GM19455 (cell line): ENCODE results near the gene KCNJ13.
"Not testable (repeated sequence)": the region's sequence is repeated elsewhere in the genome, so short reads cannot be mapped to it uniquely, and the experiment has no call there.

ENCODE experiments used
- ATAC-seq: cut with Tn5 transposase; IDR thresholded peaks from one replicate; pipeline ENCODE4 v1.9.1; 2021; ENCODE audit not compliant: unreplicated experiment

KCNJ13 gene

DNA sequence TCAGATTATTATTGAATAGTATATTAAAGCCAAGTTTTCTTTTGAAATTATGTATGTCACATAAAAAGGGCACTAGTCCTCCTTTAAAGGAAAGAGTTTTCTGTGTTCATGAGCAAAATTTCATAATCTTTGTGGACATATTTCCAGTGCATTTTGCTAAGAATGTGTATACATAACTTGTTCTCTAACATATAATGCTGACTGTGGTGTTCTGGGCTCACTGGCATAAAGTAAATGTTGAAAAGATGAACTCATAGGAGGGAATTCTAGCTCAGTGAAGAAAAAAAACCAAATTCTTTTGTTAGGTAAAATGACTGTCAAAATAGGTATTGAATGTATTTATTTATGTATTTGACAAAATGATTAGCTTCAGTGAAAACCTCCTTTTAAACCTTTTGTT lies 6.2 kb downstream of the KCNJ13 start:
- no peak for ATAC-seq

DNA sequence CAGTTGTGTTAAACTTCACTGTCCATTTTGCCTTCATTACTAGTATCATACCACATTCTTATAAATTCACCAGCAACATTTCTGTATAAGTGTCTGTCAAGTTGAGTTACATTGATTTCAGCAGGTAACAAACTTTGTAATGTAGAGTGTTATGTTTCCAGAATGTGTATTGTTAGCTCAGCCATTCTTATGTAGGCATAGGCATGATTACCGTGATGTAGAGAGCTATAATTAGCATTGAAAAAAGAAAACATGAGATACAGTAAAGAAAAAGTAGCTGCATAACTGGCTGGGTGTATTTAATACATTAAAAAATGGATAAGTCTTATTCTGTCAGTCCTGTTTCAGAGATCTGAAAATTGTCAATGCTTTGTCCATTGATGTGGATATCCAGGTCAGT lies 8.5 kb downstream of the KCNJ13 start:
- no peak for ATAC-seq

DNA sequence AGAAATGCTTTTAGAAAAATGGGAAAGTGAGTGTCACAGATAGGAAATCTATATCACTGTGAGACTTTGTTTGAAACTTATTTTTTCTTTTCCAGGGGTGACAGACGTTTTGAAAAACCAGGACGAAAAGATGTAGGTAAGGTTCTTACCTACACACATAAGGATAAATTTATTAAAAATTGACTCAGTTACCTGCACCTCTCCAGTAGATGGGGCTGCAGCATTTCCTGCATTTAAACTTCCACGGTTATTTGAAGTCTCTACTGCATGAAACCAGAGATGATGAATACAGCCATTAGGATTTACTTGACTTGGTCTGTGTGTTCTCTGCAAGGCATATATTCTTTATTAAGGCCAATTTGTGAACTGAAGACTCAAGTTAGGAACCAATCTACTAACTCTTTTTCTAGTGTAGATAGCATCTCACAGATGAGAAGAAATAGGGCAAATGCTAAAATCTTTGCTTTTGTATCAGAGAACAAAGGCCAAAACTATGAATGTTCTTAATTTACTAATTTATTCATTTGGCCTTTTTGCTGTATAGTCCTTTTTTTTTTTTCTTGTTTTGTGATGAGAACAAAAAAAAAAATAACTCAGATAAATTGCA lies 15.0 kb downstream of the KCNJ13 start:
- ATAC-seq: no peak

DNA sequence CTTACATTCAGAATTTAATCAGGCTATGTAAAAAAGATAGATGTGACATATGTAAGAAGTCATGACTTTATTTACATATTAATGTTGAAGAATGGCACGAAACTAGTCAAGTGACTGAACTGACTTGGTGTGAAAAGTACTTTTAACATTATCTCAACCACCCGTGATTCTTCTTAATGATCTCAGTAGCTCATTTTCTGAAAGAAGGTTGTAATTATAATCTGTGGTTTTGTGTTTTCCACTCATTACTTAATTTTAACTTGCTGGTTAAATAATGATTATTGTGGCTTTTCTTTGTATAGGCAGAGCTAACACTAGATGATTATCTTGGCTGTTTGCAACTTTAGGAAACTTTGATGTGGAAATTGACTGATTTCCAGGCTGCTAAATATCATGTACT lies 18.5 kb downstream of the KCNJ13 start:
- no peak for ATAC-seq

DNA sequence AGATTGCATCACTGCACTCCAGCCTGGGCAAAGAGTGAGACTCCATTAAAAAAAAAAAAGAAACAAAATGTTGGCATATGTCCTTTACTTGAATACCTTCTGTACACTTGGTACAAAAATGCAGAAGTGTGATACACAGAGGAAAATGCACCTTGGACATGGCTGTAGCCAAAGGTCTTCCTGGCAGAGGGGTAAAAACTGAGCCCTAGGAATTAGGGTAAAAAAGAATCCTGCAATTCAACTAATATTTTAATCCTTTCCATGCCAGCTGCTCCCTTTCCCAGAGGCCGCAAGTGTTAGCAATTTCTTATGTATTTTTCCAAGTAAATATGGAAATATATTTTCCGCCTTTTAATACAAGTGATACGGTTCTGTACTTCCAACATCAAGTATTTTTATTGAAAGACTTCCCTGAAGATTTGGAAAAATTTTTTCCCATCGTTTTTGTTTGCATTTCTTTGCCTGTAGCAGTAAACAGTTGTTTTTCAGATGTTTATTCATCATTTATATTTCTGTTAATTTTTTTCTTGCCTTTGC lies 26.2 kb downstream of the KCNJ13 start:
- no peak for ATAC-seq

DNA sequence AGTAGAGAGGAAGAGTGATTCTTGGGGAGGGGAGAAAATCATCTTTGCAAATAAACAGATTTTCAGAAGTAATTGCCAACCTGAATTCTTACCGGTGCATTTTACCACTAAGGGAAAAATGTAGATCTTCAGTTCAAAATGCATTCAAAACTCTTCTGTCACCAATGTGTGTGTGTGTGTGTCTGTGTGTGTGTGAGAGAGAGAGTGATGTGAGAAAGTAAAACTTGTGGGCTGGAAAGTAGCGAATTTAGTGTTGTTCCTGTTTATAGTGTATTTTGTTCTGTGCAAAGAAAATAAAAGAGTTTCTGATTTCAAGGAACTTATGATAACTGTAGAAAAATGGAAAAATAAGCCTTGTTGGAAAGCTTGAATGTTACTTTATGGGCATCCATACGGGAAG lies 27.0 kb downstream of the KCNJ13 start:
- ATAC-seq: no peak

DNA sequence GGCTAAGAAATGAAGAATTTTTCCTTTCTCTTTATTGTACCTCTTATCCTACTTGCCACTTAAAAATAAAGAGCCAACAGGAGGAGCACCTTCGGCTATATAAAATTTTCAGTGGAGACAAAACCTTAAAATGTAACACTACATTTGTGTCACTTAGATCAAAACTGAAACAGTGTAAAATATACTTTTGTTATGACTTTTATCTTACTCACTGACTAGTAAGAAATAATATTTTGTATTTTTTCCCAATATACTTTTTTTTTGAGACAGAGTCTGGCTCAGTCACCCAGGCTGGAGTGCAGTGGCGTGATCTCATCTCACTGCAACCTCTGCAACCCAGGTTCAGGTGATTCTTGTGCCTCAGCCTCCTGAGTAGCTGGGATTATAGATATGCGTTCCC lies 28.3 kb downstream of the KCNJ13 start:
- no peak for ATAC-seq

DNA sequence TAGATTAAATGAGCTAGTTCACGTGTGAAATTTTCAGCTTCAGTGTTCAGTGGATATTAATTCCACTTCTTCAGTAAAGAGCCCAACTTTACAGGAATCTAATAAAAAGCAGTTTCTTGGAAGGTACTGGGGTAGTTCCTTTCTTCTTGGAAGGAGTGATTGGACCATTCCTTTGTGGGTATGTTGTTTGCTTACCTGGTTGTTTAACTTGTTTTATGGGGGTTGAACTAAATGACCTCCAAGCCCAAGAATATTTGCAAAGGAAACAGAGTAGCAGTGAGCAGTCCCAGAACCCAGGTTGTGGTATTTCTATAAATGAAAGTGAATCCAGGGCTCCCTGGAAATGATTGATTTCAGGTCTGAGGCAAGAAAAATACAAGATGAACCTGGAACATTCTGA lies 31.4 kb downstream of the KCNJ13 start:
- no peak for ATAC-seq

DNA sequence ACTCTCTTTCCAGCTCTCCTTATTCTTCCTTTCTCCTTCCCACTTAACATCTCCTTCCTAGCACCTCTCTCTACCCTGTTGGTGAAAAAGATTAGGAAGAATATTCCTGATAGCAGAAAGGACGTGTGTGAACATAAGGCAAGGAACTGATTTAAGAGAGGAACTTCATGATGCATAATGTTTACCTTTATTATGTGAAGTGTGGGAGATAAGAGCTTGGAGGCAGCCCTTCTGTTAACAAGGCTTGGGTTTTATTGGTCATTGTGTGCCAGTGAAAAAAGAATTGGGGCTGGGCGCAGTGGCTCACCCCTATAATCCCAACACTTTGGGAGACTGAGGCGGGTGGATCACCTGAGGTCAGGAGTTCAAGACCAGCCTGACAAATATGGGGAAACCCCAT lies 34.4 kb downstream of the KCNJ13 start:
- no peak for ATAC-seq

DNA sequence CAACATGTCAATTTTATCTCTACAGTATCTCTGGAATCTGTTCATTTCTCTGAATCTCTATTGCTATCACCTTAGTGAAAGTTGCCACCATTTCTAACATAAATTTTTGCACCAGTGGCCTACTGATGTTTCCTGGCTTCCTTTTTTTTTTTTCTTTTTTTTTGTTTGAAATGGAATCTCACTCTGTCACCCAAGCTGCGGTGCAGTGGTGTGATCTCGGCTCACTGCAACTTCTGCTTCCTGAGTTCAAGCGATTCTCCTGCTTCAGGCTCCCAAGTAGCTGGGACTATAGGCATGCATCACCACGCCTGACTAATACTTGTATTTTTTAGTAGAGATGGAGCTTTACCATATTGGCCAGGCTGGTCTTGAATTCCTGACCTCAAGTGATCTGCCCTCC lies 35.1 kb downstream of the KCNJ13 start:
- no peak for ATAC-seq

DNA sequence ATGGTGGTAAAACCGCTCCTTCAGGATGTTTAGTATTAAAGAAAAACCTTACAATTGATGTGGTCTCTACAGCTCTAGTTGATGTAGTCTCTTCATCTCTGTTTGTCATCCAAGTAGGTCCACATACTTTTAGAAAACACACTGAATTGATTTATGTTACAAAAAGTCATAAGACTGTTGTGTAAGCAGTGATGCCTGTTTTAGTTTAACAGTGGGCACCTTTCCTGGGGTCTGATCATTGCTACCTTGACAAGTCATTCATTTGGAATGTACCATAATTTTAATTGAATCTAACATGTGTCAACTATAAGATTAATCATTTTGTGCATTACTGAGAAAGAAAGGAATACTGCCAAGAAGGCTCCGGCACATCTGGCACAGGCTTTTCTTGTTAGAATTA lies 44.9 kb downstream of the KCNJ13 start:
- ATAC-seq: no peak

DNA sequence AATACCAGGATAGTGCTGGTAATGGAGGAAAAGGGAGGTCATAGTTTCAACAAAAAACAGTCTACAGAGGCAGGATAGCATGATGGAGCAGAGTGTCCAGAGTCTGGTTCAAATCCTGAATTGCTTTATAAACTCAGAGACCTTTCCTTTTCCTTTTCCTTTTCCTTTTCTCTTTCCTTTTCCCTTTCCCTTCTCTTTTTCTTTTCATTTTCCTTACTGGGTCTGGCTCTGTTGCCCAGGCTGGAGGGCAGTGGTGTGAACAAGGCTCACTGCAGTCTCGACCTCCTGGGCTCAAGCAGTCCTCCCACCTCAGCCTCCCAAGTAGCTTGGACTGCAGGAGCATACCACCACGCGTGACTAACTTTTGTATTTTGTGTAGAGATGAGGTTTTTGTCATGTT lies 47.6 kb downstream of the KCNJ13 start:
- ATAC-seq: no peak

DNA sequence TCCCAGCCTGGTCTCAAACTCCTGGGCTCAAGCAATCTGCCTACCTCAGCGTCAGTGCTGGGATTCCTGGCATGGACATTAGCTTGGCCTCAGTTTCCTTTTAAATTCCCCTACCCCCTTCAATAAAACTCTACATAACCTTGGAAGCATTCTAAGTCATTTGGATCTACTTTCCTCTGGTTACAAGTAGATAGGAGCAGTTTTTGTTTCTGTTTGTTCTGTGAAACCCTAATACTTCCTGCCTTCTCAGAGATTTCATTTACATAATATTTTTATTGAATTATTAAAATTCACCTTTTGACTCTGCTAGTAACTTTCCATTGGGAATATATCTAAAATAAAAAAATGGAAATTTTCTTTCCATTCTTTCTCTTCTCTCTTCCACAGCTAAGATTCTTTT lies 53.3 kb downstream of the KCNJ13 start:
- no peak for ATAC-seq

DNA sequence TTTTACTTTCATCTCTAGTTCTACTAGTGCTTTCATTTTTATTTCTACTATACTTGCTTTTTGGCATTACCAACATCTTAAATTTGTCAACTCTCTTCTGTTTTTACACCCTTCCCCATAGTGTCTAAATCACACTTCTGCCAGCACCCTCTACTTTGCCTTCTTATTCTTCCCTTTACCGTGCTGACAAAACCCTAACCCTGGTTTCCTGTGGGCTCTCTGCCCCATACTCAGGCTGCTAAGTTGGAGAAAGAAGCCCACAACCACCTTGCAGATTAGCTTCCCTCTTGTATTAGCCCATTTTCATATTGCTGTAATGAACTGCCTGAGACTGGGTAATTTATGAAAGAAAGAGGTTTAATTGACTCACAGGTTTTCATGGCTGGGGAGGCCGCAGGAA lies 54.5 kb downstream of the KCNJ13 start:
- ATAC-seq: no peak

DNA sequence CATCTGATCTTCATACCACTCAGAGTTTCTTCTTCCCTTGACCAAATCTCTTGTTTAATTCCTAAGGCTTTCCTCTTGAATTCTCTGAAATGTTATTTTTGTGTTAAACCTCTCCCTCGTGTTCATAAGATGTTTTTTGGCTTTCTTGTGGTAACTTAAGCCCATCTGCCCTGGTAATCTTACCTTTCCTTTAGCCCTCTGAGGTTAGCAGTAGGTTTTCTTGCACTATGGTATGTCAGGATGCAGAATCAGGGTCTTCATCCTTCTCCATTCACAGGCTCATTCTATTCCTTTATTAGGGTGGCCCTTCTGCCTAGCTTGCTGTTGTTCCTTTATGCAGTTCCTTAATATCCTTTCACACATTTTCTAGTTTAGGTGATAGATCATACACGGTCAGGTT lies 55.1 kb downstream of the KCNJ13 start:
- ATAC-seq: no peak

DNA sequence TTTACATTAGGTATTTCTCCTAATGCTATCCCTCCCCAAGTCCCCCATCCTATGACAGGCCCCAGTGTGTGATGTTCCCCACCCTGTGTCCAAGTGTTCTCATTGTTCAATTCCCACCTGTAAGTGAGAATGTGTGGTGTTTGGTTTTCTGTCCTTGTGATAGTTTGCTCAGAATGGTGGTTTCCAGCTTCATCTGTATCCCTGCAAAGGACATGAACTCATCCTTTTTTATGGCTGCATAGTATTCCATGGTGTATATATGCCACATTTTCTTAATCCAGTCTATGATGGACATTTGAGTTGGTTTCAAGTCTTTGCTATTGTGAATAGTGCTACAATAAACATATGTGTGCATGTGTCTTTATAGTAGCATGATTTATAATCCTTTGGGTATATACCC lies 56.3 kb downstream of the KCNJ13 start:
- not testable (repeated sequence) for ATAC-seq
